A549 (cell line): ENCODE data around the gene MTHFSD. TPM values are rescaled to one million over a fixed set of nuclear protein-coding genes. Genes with fewer than 3 reads are reported as not detected.

Source experiments
- ATAC-seq, 2 experiments: fragments of 200-7000 bp in 1 of 2; fragments of >200 bp in 1 of 2; cut with Nextera tagmentation in 1 of 2; cut with Tn5 transposase in 1 of 2; 3 replicates each; pipeline versions ENCODE4 v1.8.0 to v1.9.1; 2018 to 2020; ENCODE audit warnings: mild to moderate bottlenecking in 1 of 2, moderate library complexity in 1 of 2
- CTCF ChIA-PET: fragments of 300-600 bp; sonication (Branson Sonifier 250); formaldehyde crosslinking; extraction: SDS; loops from one replicate; lab custom pipeline; 2021; ENCODE audit warnings: antibody characterized with exemption, inconsistent platforms; lab: Yijun Ruan, JAX
- POLR2A ChIA-PET: fragments of 350-600 bp; formaldehyde crosslinking; extraction: SDS; loops from one replicate; lab custom pipeline; 2021; ENCODE audit warnings: antibody characterized with exemption, inconsistent platforms; lab: Yijun Ruan, JAX
- DNase-seq, 2 experiments: peaks; one replicate each; pipeline versions ENCODE4 v3.0.0 to v3.0.0-alpha.2; 2011 to 2016; ENCODE audit warnings: low read depth in 1 of 2, low spot score in 1 of 2
- FAIRE-seq: peaks from 2 replicates; lab custom pipeline; 2011; peaks lifted over from hg19 to GRCh38; lab: Jason Lieb, UNC
- H3K27ac ChIP-seq, 2 experiments: fragments of >200 bp; sonication (Bioruptor Twin); formaldehyde crosslinking; 3 replicates each; pipeline ENCODE4 v1.5.1; 2016 to 2017
- H3K4me1 ChIP-seq: fragments of >200 bp; sonication (Bioruptor Twin); formaldehyde crosslinking; 3 replicates; pipeline ENCODE4 v1.6.1; 2016
- H3K4me2 ChIP-seq: fragments of >200 bp; sonication (Bioruptor Twin); formaldehyde crosslinking; 3 replicates; pipeline ENCODE4 v1.6.1; 2016
- H3K4me3 ChIP-seq: fragments of >200 bp; sonication (Bioruptor Twin); formaldehyde crosslinking; 3 replicates; pipeline ENCODE4 v1.5.1; 2016
- H3K9me3 ChIP-seq: fragments of >200 bp; sonication (Bioruptor Twin); formaldehyde crosslinking; 3 replicates; pipeline ENCODE4 v1.6.1; 2016
- BHLHE40 ChIP-seq: IDR thresholded peaks from 2 replicates; pipeline ENCODE4 v1.6.1; 2012; ENCODE audit warnings: low read depth, low read length, inconsistent platforms
- CBX2 ChIP-seq: fragments of 200-600 bp; sonication (generic); IDR thresholded peaks from 2 replicates; pipeline ENCODE4 v1.6.1; 2016; ENCODE audit warnings: low read depth, mild to moderate bottlenecking, borderline replicate concordance
- CEBPB ChIP-seq, 2 experiments: fragments of >200 bp in 1 of 2; sonication (Bioruptor Twin) in 1 of 2; formaldehyde crosslinking in 1 of 2; IDR thresholded peaks; 2 replicates each; pipeline ENCODE4 v1.6.1; 2012 to 2016
- CHD2 ChIP-seq: fragments of 150-350 bp; IDR thresholded peaks from 2 replicates; pipeline ENCODE4 v1.6.1; 2014; ENCODE audit warnings: low read length; ENCODE audit not compliant: partially characterized antibody
- CHD4 ChIP-seq: fragments of 200-600 bp; sonication (generic); IDR thresholded peaks from 2 replicates; pipeline ENCODE4 v1.6.1; 2016; ENCODE audit warnings: antibody characterized with exemption, mild to moderate bottlenecking, borderline replicate concordance
- EP300 ChIP-seq, 2 experiments: fragments of >200 bp; sonication (Bioruptor Twin); formaldehyde crosslinking; IDR thresholded peaks; 2 replicates in 1 of 2; 3 replicates in 1 of 2; pipeline ENCODE4 v1.6.1; 2016 to 2017
- FOSB ChIP-seq: fragments of 250-450 bp; sonication (Bioruptor Pico); IDR thresholded peaks from 2 replicates; pipeline ENCODE4 v1.5.0; 2020; ENCODE audit warnings: mild to moderate bottlenecking, moderate library complexity
- HEYL ChIP-seq: fragments of 250-450 bp; sonication (Bioruptor Pico); IDR thresholded peaks from 2 replicates; pipeline ENCODE4 v1.8.0; 2021; ENCODE audit warnings: mild to moderate bottlenecking, moderate library complexity
- HOXA7 ChIP-seq: fragments of 250-450 bp; sonication (Bioruptor Pico); IDR thresholded peaks from 2 replicates; pipeline ENCODE4 v1.5.0; 2020; ENCODE audit warnings: mild to moderate bottlenecking, moderate library complexity
- HOXB13 ChIP-seq: fragments of 250-450 bp; sonication (Bioruptor Pico); IDR thresholded peaks from 2 replicates; pipeline ENCODE4 v1.5.0; 2020; ENCODE audit warnings: low read depth, mild to moderate bottlenecking, moderate library complexity
- PHF8 ChIP-seq: fragments of 200-600 bp; sonication (generic); IDR thresholded peaks from 2 replicates; pipeline ENCODE4 v1.6.1; 2016; ENCODE audit warnings: low read depth, mild to moderate bottlenecking, antibody characterized with exemption, moderate library complexity, borderline replicate concordance
- POLR2AphosphoS2 ChIP-seq: conservative IDR thresholded peaks from 2 replicates; pipeline ENCODE4 v1.6.1; 2012; ENCODE audit warnings: low read length, improper control_type of control experiment, inconsistent platforms
- RAD21 ChIP-seq, 2 experiments: fragments of >200 bp in 1 of 2; sonication (Bioruptor Twin) in 1 of 2; formaldehyde crosslinking in 1 of 2; IDR thresholded peaks in 1 of 2; conservative IDR thresholded peaks in 1 of 2; 2 replicates in 1 of 2; 3 replicates in 1 of 2; pipeline ENCODE4 v1.6.1; 2012 to 2018; ENCODE audit warnings: inconsistent platforms in 1 of 2
- RARB ChIP-seq: fragments of 250-450 bp; sonication (Bioruptor Pico); IDR thresholded peaks from 2 replicates; pipeline ENCODE4 v1.8.0; 2021; ENCODE audit warnings: mild to moderate bottlenecking, moderate library complexity
- RCOR1 ChIP-seq: fragments of 150-350 bp; IDR thresholded peaks from 2 replicates; pipeline ENCODE4 v1.6.1; 2014; ENCODE audit warnings: antibody characterized with exemption, low read length, low read depth
- RNF2 ChIP-seq: fragments of 200-600 bp; sonication (generic); IDR thresholded peaks from 2 replicates; pipeline ENCODE4 v1.6.1; 2016; ENCODE audit warnings: low read depth, mild to moderate bottlenecking, antibody characterized with exemption, moderate library complexity, borderline replicate concordance
- SMC3 ChIP-seq: fragments of >200 bp; sonication (Bioruptor Twin); formaldehyde crosslinking; IDR thresholded peaks from 3 replicates; pipeline ENCODE4 v1.6.1; 2018; ENCODE audit warnings: inconsistent platforms
- SREBF2 ChIP-seq: fragments of 450-650 bp; IDR thresholded peaks from 2 replicates; pipeline ENCODE4 v1.6.1; 2014; ENCODE audit warnings: mild to moderate bottlenecking, moderate library complexity
- TFCP2L1 ChIP-seq: fragments of 250-450 bp; sonication (Bioruptor Pico); IDR thresholded peaks from 2 replicates; pipeline ENCODE4 v1.5.0; 2021; ENCODE audit warnings: mild to moderate bottlenecking
- ZFP36 ChIP-seq: fragments of 450-650 bp; IDR thresholded peaks from 2 replicates; pipeline ENCODE4 v1.6.1; 2014; ENCODE audit warnings: borderline replicate concordance; ENCODE audit not compliant: partially characterized antibody
- ZSCAN20 ChIP-seq: fragments of 250-450 bp; sonication (Bioruptor Pico); IDR thresholded peaks from 2 replicates; pipeline ENCODE4 v1.8.0; 2022; ENCODE audit warnings: mild to moderate bottlenecking, moderate library complexity
- WGBS: methylation state at CpG from one replicate; pipeline ENCODE4 v1.1.6; 2017; ENCODE audit errors: missing lambda C conversion rate; 5-methylcytosine and 5-hydroxymethylcytosine counted together
- polyA plus RNA-seq, 4 experiments: library from polyadenylated mRNA; depleted of rRNA in 3 of 4; stranded (reverse); fragments of >200 nt; fragmentation: RNase III in 1 of 4; extraction: RNeasy Plus Mini Kit Qiagen cat#74134 plus additional on column Dnase treatment in 1 of 4; gene quantifications; 2 replicates in 3 of 4; 3 replicates in 1 of 4; pipeline ENCODE4 v1.2.3, GENCODE V29; 2011 to 2017
- TF ChIP-seq, protein P1 (sequence below): fragments of 450-650 bp; IDR thresholded peaks from 2 replicates; pipeline ENCODE4 v1.6.1; 2014; ENCODE audit warnings: antibody characterized with exemption
- TF ChIP-seq, protein P2 (sequence below): fragments of >200 bp; sonication (Bioruptor Twin); formaldehyde crosslinking; IDR thresholded peaks from 2 replicates; pipeline ENCODE4 v1.6.1; 2016
- TF ChIP-seq, protein P3 (sequence below): fragments of 250-450 bp; sonication (Bioruptor Pico); IDR thresholded peaks from 2 replicates; pipeline ENCODE4 v1.5.0; 2020; ENCODE audit warnings: low read depth, mild to moderate bottlenecking, moderate library complexity
- TF ChIP-seq, protein P4 (sequence below): fragments of 250-450 bp; sonication (Bioruptor Pico); IDR thresholded peaks from 2 replicates; pipeline ENCODE4 v1.5.0; 2021; ENCODE audit warnings: mild to moderate bottlenecking, moderate library complexity, borderline replicate concordance
- TF ChIP-seq, protein P5 (sequence below): fragments of 150-350 bp; IDR thresholded peaks from 2 replicates; pipeline ENCODE4 v1.6.1; 2014; ENCODE audit warnings: low read depth, mild to moderate bottlenecking, low read length
- TF ChIP-seq, protein P6 (sequence below): fragments of 200-600 bp; sonication (generic); IDR thresholded peaks from 2 replicates; pipeline ENCODE4 v1.6.1; 2016; ENCODE audit warnings: antibody characterized with exemption, mild to moderate bottlenecking, moderate library complexity
- TF ChIP-seq, protein P7 (sequence below): IDR thresholded peaks from 2 replicates; pipeline ENCODE4 v1.6.1; 2012

Gene MTHFSD
- polyA plus RNA-seq, 2 of the 4 experiments (the other 2 are of a cell fraction), result 13.1 to 16.9 TPM

DNA sequence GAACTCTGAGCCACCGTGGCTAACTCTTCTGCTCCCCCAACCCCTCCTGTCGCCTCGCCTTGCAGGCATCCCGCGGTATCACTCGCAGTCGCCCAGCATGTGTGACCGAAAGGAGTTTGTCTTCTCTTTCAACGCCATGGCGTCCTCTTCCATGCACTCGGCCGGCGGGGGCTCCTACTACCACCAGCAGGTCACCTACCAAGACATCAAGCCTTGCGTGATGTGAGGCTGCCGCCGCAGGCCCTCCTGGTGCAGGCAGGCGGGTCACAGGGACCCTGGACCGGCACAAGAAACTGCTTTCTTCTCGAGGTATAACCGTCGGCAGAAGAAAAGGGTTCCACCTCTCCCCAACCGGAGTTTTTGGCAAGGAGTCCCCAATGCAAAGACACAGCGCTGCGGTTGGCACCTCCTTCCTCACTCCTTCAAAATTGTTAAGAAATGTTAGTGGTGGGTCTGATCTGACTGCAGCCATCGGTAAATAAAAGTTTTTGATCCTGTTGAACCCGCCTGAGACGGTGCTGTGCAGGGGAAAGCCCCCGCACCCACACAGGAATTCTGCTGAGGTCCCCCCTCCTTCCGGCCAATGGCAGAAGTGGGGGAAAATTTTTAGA lies 42.1 kb downstream of the MTHFSD start:
- ATAC-seq (no peak), DNase-seq (no peak), FAIRE-seq (no peak)
- H3K27ac ChIP-seq, result no peak overlapping the region
- TF ChIP-seq ZFP36 (no peak), RARB (CRISPR knock-in tag) (no peak), HOXA7 (CRISPR knock-in tag) (no peak), CHD4 (no peak), RCOR1 (no peak), CBX2 (no peak), BHLHE40 (no peak), SMC3 (no peak), ZSCAN20 (CRISPR knock-in tag) (no peak), EP300 (IDR thresholded peaks at IDR 0.05) (no peak), CHD2 (no peak), RAD21 (conservative IDR thresholded peaks at IDR 0.05 in 1 of 2, IDR thresholded peaks at IDR 0.05 in 1 of 2) (no peak), TFCP2L1 (no peak), FOSB (CRISPR knock-in tag) (no peak)
- TF ChIP-seq, protein P1, sequence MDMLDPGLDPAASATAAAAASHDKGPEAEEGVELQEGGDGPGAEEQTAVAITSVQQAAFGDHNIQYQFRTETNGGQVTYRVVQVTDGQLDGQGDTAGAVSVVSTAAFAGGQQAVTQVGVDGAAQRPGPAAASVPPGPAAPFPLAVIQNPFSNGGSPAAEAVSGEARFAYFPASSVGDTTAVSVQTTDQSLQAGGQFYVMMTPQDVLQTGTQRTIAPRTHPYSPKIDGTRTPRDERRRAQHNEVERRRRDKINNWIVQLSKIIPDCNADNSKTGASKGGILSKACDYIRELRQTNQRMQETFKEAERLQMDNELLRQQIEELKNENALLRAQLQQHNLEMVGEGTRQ, result no peak
- TF ChIP-seq, protein P2, sequence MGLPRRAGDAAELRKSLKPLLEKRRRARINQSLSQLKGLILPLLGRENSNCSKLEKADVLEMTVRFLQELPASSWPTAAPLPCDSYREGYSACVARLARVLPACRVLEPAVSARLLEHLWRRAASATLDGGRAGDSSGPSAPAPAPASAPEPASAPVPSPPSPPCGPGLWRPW, result no peak
- TF ChIP-seq, protein P3, sequence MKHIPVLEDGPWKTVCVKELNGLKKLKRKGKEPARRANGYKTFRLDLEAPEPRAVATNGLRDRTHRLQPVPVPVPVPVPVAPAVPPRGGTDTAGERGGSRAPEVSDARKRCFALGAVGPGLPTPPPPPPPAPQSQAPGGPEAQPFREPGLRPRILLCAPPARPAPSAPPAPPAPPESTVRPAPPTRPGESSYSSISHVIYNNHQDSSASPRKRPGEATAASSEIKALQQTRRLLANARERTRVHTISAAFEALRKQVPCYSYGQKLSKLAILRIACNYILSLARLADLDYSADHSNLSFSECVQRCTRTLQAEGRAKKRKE (CRISPR knock-in tag), result no peak
- TF ChIP-seq, protein P4, sequence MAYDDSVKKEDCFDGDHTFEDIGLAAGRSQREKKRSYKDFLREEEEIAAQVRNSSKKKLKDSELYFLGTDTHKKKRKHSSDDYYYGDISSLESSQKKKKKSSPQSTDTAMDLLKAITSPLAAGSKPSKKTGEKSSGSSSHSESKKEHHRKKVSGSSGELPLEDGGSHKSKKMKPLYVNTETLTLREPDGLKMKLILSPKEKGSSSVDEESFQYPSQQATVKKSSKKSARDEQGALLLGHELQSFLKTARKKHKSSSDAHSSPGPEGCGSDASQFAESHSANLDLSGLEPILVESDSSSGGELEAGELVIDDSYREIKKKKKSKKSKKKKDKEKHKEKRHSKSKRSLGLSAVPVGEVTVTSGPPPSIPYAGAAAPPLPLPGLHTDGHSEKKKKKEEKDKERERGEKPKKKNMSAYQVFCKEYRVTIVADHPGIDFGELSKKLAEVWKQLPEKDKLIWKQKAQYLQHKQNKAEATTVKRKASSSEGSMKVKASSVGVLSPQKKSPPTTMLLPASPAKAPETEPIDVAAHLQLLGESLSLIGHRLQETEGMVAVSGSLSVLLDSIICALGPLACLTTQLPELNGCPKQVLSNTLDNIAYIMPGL, result no peak
- TF ChIP-seq, protein P5, sequence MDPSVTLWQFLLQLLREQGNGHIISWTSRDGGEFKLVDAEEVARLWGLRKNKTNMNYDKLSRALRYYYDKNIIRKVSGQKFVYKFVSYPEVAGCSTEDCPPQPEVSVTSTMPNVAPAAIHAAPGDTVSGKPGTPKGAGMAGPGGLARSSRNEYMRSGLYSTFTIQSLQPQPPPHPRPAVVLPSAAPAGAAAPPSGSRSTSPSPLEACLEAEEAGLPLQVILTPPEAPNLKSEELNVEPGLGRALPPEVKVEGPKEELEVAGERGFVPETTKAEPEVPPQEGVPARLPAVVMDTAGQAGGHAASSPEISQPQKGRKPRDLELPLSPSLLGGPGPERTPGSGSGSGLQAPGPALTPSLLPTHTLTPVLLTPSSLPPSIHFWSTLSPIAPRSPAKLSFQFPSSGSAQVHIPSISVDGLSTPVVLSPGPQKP, result no peak
- H3K9me3 ChIP-seq, result no peaks in the 10 kb centered on the region
- H3K4me3 ChIP-seq, result no peak overlapping the region
- H3K4me2 ChIP-seq, result no peak overlapping the region
- ChIA-PET POLR2A (no interaction called here), CTCF (interaction anchor here (1.1 to 2.8 kb wide), 3 partner anchors 7 to 440 kb away, joined by 3 to 10 read pairs (median 9); no protein-coding TSS in a partner anchor)
- H3K4me1 ChIP-seq, result peaks cover 12% of the 10 kb centered on the region
- 44% methylated on average over 24 of the region's 29 CpGs for WGBS

DNA sequence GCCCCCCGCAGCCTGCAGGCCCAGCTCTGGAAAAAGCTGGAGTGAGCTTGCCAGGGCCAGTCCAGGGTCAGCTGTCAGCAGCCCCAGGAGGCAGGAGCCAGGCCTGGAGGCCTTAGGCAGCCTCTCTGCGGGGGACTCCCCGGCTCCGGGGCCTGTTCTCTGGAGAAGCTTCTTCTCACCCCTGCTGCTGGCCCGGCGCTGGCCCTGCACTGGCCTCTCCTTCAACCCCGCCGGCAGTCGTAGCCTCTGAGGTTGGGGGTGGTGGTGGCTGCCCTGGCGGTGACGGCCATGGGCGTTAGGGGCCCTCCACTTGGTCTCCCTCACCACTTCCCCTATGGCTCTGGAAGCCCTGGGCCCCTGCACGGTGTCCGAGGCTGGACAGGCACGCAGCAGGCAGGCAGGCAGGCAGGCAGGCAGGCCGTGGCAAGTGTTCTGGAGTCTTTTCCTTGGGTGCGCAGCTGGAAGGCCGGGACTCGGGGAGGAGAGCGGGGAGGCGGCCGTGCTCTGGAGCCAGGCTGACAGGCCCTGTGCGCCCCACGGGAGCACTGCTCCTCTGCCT lies 42.7 kb downstream of the MTHFSD start:
- Histone ChIP-seq H3K4me1 (peaks cover 12% of the 10 kb centered on the region), H3K27ac (no peak overlapping the region), H3K4me3 (no peak overlapping the region), H3K4me2 (no peak overlapping the region), H3K9me3 (no peaks in the 10 kb centered on the region)
- no peak for FAIRE-seq
- DNase-seq, result no peak
- 33% methylated on average over 3 of the region's 24 CpGs for WGBS
- ChIA-PET POLR2A (no interaction called here), CTCF (interaction anchor here (1.1 to 2.8 kb wide), 4 partner anchors 8 to 440 kb away, joined by 3 to 10 read pairs (median 6); no protein-coding TSS in a partner anchor)
- ATAC-seq, result peak; percentile 20; a peak in 4 of 6 replicates
- TF ChIP-seq, protein P6, sequence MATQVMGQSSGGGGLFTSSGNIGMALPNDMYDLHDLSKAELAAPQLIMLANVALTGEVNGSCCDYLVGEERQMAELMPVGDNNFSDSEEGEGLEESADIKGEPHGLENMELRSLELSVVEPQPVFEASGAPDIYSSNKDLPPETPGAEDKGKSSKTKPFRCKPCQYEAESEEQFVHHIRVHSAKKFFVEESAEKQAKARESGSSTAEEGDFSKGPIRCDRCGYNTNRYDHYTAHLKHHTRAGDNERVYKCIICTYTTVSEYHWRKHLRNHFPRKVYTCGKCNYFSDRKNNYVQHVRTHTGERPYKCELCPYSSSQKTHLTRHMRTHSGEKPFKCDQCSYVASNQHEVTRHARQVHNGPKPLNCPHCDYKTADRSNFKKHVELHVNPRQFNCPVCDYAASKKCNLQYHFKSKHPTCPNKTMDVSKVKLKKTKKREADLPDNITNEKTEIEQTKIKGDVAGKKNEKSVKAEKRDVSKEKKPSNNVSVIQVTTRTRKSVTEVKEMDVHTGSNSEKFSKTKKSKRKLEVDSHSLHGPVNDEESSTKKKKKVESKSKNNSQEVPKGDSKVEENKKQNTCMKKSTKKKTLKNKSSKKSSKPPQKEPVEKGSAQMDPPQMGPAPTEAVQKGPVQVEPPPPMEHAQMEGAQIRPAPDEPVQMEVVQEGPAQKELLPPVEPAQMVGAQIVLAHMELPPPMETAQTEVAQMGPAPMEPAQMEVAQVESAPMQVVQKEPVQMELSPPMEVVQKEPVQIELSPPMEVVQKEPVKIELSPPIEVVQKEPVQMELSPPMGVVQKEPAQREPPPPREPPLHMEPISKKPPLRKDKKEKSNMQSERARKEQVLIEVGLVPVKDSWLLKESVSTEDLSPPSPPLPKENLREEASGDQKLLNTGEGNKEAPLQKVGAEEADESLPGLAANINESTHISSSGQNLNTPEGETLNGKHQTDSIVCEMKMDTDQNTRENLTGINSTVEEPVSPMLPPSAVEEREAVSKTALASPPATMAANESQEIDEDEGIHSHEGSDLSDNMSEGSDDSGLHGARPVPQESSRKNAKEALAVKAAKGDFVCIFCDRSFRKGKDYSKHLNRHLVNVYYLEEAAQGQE, result no peak
- TF ChIP-seq CEBPB (IDR thresholded peaks at IDR 0.05) (no peak), HOXB13 (CRISPR knock-in tag) (no peak), POLR2AphosphoS2 (no peak), RNF2 (no peak), ZFP36 (no peak), SREBF2 (no peak), PHF8 (no peak), SMC3 (no peak), HEYL (CRISPR knock-in tag) (no peak)
- TF ChIP-seq, protein P7, sequence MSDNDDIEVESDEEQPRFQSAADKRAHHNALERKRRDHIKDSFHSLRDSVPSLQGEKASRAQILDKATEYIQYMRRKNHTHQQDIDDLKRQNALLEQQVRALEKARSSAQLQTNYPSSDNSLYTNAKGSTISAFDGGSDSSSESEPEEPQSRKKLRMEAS, result no peak
